Right renal pelvis (tissue), 4 donors: ENCODE data around the gene ADAM12. TPM values are rescaled to one million over a fixed set of nuclear protein-coding genes. Genes with fewer than 3 reads are reported as not detected.

Experiments
- DNase-seq, 4 donors: peaks; one replicate each; pipeline ENCODE4 v3.0.0-alpha.2; 2013; ENCODE audit warnings: low read depth in 4 of 4, low spot score in 3 of 4, missing footprints in 1 of 4
- polyA plus RNA-seq, 4 donors: library from polyadenylated mRNA; unstranded; fragments of 120-200 nt; gene quantifications; one replicate each; pipeline ENCODE4 v1.2.1, GENCODE V29; 2013; ENCODE audit not compliant: insufficient read length in 4 of 4

Gene ADAM12
- polyA plus RNA-seq, 4 donors = 17.9 to 29.0 (median 27.5) TPM

DNA sequence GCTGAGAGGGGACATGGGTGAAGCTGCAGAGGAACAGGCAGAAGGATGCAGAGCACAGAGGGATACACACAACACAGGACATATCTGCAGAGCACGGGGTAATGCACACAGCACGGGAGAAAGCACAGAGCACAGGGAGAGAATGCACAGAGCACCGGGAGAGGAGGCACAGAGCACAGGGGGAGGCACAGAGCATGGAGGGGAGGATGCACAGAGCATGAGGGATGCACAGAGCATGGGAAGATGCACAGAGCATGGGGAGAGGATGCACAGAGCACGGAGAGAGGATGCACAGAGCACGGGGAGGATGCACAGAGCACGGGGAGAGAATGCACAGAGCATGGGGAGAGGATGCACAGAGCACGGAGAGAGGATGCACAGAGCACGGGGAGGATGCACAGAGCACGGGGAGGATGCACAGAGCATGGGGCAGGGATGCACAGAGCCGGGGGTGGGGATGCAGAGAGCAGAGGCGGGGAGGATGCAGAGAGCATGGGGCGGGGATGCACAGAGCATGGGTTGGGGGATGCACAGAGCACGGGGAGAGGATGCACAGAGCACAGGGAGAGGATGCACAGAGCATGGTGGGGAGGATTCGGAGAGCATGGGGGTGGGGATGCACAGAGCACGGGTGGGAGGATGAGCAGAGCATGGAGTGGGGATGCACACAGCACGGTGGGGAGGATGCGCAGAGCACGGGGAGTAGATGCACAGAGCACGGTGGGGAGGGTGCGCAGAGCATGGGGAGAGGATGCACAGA, 230.0 kb downstream of the ADAM12 start:
- no peak for DNase-seq

DNA sequence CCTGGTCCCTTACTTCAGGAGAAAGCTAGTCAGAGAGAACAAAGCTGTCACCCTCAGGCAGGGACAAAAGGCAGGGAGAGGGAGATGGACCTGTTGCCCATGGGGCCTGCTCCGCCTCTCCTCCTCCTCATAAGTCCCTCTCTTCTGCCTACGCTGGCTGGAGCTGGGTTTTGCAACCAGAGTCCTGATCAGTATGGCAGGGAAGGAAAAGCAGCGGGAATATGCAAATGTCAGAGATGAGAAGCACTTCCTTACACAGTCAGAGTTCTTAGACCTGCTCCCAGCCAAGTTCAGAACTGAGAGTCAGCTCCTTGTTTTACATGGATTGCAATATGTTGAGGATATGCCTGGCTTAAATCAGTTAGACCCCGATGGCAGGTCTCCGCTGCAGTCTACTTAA, 231.1 kb downstream of the ADAM12 start:
- DNase-seq = no peak

DNA sequence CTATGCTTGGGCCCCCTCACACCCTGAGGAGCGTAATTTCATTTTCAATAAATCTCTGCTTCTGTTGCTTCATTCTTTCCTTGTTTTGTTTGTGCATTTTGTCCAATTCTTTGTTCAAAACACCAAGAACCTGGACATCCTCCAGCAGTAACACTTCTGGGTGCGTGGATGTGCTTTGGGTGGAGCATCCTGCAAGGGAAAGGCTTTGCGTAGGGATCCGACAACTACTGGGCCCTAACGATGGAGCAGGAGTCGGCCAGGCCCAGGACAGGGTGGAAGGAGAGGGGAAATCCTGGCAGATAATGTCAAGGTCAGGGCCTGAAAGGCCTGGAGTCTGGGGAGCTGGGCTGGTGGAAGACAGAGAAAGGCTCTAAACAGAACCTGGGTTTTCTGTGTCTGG, 231.8 kb downstream of the ADAM12 start:
- DNase-seq = no peak

DNA sequence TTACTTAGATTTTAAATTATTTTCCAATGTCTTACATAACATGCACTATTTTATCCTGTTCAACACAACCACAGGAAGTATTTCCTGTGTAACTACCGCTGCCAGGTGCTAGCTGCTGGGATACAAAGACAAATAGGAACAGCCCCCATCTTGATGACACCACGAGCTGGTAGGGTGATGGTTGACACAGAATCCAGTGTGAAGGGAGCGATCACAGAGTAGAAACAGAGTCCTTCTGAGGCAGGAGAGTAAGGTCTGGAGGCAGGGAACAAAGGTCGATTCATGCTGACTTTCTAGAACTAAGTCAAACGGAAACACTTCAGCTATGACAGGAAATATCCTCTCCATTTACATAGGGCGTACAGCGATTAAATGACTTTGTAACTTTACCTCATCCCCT, 232.3 kb downstream of the ADAM12 start:
- no peak for DNase-seq

DNA sequence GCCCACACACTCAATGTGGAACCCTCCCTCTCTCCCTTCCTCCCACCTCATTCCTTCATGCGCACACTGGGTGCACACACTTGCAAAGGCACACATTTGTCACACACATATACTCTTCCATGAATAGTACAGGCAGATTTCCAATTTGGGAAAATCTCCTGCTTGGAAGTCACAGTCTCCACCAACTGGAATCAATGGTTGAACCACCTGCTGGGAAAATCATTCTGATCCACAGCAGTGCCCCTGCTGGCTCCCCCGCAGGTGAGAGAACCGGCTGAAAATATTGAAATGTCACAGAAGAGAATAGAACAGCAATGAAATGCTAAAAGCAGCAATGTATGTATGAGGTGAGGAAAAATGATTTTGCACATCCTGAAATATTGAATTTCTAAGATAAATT, 232.7 kb downstream of the ADAM12 start:
- DNase-seq = no peak

DNA sequence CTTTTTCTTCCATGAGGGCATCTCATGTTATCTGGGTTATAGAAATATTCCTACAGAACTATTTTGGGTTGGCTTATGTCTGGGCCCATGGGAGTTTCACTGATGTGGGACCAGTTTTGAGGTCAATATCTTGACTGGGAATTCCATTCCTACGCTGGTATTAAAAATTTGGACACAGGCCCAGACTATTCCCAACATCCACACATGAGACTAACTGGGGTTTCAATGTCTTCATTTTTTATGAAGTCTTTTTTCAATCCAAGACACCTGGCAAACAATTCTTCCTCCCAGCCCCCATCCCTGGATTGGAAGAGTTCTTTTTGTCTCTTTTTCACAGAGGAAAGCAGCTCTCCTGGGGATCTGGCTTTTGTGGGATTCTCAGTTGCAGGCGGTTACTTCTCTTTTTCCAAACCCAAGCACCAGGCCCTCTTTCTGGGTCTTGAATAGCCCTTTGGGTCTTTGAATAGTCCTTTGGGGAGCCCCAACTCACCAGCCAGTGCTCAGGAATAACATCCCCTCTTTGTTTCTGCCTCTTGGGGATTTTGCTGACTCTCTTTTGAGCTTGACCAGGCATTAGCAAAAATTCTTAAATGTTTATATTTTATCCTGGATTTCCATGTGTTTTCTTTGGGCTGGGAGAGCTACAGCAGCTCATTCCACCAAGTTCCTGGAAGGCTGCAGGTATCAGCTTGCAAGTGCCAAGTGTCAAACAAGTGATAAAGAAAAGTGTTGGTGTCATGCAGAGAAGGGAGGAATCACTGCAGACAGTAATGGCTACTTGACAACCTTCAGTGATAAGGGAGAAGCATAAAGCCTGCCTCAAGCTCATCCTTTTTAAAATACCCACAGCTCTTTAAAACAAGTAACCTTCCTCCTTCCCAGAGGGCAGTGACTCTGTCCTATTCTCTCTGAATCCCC, 234.3 kb downstream of the ADAM12 start:
- DNase-seq = no peak

DNA sequence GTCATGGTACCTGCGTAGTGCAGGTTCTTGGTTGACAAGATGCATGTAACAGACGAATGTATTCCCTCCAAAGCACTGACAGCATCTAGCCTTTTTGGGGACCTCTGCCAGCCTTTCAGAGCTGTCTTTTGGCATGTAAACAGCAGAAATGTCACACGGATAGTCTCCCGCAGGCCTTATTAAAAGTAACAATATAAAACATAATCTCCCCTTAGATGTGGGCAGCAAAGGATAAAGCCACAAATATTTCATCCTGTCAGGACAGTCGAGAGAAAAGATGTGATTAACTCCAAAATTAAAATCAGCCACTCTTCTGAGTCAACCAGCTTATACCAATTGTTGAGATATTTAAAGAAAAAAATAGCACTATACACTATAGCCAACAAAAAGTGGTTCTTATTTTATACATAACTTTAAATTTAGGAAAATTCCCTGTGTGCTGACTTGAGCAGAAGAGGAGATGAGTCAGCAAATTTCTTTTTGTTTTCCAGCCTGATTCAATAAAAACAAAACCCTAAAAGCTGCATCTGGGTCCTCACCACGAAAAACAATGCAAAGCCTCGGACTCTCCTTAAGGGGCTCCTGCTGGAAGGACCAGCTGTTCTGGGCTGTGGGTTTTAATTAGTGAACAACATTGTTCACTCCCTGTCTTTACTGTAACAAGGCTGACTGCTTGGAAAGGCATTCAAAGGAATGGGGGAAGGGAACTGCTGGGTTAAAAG, 240.2 kb downstream of the ADAM12 start:
- DNase-seq = peak in 1 of 4 donors; percentile 22

DNA sequence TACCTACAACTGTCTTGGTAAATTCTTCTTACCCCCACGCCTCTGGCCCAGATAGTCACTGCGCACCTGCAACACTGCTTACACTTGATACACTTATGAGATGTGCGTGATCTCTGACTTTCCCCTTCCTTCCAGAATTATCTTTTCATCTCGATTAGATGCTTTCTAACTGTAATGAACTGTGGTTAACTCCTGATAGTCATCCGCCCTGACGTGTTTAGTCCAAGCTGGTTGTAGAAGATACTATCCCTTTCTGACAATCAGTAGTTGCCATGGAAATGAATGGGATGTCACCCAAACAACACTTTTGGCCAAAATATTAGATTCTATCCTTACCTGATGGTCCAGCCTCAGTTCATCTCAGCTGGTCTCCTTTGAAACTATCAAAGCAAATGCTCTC, 241.5 kb downstream of the ADAM12 start:
- DNase-seq = no peak

DNA sequence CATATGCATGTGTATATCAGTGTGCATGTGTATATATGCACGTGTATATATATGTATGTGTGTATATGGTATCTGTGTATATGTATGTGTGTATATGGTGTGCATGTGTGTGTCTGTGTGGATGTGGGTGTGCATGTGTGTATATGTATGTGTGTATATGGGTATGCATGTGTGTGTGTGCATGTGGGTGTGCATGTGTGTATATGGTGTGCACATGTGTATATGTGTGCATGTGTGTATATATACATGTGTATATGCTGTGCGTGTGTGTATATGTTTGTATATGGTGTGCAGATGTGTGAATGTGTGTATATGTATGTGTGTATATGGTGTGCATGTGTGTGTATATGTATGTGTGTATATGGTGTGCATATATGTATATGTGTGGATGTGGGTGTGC, 245.2 kb downstream of the ADAM12 start:
- DNase-seq = no peak

DNA sequence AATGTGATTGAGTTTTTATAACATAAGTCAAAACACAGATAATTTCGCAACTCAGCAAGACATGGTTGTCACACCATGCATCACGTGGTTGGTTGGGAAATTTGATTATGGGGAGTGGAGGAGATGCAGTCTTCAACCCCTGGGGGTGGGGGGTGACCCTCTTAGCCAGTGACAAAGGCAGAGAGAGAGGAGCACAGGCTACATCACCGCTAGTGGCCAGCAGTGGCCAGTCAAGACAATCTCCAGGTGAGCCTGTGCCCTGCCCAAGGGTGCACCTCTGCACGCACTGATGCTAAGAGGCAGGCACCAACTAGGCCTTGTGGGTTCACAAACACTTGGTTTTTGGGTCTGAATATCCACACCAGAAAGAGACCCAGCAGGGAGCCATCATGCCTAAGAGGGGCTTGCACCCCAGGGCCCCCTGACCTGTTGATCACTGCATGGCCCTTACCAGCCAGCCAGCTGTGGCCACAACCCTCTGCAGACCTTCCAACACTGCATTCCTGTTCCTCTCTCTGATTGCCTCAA, 247.5 kb downstream of the ADAM12 start:
- no peak for DNase-seq

DNA sequence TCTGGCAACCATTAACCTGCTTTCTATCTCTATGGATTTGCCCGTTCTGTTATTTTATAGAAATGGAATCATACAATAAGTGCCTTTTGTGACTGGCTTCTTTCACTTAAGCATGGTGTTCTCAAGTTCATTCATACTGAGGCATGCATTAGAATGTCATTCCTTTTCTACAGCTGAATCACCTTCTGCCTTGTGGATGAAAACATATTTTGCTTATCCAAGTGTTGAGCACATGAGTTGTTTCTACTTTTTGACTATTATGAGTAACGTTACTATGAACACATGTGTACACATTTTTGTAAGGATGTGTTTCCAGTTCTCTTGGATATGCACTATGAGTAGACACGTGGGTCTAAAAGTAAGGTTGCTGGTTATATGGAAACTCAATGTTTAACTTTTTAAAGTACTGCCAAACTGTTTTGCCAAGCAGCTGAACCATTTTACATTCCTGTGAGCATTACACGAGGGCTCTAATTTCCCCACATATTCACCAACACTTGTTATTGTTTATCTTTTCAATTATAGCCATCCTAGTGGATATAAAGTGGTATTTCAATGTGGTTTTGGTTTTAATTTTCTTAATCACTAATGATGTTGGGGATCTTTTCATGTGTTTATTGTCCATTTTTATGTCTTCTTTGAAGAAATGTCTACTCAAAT, 250.6 kb downstream of the ADAM12 start:
- DNase-seq = no peak

DNA sequence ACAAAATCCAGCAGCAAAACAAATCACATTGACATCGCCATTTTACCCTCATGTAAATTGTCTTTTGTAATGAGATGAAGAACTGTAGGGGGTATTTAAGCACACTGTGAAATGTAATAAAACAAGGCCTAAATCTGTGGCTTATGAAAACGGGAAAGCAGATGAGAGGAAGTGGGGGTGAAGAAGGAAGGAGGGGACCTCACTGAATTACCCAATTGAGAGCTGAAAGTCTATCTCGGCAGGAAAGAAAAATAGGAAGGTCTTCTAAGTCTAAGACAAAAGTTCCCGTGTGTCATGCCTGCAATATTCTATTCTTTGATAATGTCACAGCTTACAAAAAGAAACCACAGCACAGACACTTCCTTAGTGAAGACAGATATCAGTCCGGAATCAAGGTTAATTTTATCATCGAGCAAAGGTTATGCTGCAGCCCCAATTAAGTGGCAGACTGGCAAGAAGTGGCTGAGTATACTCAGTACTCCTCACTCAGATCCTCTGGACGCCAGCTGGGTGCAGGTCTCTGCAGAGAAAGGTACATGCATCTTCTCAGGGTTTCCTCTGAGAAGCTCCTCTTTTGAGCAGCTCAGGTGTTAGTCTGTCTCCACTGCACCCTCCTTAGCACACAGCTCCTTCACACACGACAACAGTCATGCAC, 252.2 kb downstream of the ADAM12 start:
- DNase-seq = no peak

DNA sequence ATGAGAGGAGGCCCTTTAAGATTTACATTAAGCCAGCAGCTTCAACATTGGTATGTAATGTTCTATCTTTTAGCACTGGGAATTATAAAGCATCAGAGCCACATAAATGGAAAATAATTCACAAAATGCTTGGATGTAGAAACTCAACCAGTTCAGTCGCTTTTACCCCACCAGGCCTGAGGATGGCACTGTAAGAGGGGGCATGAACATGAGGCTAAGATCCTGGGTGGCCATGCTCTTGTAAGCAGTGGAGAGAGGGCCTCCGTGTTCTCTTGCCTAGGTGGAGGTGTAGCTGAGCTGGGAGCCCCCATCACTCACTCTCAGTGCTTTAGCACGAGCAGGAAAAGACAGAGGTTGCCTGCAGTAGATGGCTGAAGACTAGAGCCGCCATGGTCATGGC, 253.1 kb downstream of the ADAM12 start:
- no peak for DNase-seq

DNA sequence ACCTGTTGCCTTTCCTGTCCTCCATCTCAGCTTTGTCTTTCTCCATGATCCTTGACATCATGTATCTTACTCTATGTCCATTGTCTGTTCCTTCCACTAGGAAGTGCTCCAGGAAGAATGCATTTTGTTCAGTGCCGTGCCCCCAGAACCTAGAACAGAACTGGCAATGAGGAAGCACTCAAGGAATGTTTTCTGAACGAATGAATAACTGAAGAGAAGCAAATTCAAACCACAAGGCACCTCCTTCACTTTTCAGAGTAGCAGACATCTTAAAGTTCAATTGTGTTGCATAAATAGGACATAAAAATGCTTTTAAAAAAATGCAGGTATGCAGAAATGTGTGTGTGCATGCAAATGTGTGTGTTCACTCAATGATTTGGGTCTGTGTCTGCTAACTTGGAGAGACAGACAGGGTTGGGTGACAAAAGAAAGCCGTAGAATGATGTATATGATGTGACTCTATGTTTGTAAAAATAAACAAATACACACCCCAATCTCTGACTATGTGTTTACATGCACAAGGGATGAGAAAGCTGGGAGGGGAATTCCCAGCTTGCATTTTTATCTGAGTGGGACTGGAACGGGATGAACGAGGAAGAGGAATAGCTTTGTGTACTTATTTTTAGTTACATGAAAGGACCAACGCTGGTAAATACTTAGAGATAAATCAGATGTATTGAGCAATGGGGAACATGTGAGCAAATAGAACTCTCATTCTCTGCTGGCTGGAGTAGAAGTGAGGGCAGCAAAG, 254.2 kb downstream of the ADAM12 start:
- no peak for DNase-seq

DNA sequence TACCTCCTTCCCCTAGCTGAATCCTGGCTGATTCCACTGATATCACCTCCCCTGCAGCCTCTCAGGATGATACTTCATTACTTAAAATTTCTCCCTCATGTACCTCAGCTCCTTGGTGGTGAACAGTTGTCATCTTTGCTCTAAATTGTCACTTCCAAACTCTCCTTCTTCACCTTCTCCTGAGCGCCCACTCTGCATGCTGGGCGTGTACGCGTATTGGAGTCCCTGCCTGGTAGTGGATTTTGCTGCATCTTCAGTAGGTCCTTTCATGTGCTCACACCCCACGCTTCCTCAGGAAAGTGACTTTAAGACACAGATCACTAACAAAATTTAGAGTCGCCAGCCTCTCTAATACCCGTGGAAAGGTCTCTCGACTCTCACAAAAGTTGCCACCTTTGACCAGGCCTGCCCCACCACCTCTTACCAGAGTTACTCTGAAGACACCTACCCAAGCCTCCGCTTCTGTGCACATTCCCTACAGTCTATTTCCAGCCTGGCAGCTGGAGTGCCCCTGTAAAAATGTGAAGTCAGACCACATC, 255.1 kb downstream of the ADAM12 start:
- DNase-seq = no peak

DNA sequence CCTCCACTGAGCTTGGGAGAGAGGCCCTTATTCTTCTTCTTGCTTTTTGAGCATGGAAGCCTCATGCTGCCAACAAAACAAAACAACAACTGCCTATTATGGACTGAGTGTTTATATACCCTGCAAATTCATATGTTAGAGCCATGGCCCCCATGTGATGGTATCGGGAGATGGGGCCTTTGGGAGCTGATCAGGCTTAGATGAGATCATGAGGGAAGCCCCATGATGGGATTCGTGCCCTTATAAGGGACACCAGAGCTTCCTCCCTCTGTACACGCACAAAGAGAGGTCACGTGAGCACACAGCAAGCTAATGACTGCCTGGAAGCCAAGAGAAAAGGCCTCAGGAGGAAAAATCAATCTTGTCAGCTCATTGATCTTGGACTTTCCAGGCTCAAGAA, 256.9 kb downstream of the ADAM12 start:
- no peak for DNase-seq

DNA sequence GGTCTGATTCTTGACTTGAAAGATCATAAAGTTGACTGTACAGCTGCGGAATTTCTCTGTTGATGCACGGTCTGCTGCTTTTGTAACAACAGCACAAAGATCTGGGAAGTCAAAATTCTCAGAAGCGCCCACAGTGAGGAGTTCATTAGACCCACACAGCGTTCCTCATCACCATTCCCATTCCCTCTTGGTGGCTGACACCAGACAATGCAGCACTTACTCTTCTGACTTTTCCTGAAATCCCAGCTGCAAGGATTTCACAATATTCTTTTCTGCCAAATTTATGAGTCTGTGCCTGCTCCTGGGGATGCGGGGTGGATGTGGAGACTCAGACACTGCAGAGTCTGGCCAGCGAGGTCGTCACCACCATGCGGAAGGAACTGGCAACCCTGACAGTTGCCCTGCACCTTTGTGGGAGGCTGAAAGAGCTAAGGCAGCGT, 258.0 kb downstream of the ADAM12 start:
- no peak for DNase-seq

DNA sequence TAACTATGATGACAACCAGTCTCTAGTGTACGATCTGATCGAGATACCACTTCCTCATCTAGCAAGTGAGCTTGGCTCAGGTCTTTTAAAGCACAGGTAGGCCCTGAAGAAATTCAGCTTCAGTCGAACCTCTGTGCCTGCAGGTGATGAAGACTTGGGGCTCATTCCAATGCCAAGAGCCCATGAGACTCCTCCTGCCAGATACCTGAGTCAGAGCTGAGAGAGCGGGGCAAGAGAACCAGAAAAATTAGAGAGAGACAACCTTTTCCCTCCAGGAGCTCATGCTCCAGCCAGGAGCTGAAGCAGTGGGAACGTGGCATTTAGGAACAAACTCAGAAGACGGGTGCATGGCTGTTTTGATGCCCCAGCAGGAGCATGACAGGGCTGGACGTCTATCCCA, 259.3 kb downstream of the ADAM12 start:
- DNase-seq = no peak

DNA sequence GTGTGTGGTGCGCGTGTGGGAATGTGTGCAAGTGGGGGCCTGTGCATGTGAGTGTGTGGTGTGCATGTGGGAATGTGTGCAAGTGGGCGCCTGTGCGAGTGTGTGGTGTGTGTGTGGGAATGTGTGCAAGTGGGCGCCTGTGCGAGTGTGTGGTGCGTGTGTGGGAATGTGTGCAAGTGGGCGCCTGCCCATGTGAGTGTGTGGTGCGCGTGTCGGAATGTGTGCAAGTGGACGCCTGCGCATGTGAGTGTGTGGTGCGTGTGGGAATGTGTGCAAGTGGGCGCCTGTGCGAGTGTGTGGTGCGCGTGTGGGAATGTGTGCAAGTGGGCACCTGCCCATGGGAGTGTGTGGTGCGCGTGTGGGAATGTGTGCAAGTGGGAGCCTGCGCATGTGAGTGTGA, 259.7 kb downstream of the ADAM12 start:
- no peak for DNase-seq
